Measurements from ENCODE around the gene CNEP1R1. TPM values are rescaled to one million over a fixed set of nuclear protein-coding genes. Genes with fewer than 3 reads are reported as not detected.
"Not testable (repeated sequence)": the region's sequence is repeated elsewhere in the genome, so short reads cannot be mapped to it uniquely, and the experiment has no call there.

The CNEP1R1 gene
- total RNA-seq, 1 donor = 38.5 TPM

- TF ChIP-seq, protein P1, sequence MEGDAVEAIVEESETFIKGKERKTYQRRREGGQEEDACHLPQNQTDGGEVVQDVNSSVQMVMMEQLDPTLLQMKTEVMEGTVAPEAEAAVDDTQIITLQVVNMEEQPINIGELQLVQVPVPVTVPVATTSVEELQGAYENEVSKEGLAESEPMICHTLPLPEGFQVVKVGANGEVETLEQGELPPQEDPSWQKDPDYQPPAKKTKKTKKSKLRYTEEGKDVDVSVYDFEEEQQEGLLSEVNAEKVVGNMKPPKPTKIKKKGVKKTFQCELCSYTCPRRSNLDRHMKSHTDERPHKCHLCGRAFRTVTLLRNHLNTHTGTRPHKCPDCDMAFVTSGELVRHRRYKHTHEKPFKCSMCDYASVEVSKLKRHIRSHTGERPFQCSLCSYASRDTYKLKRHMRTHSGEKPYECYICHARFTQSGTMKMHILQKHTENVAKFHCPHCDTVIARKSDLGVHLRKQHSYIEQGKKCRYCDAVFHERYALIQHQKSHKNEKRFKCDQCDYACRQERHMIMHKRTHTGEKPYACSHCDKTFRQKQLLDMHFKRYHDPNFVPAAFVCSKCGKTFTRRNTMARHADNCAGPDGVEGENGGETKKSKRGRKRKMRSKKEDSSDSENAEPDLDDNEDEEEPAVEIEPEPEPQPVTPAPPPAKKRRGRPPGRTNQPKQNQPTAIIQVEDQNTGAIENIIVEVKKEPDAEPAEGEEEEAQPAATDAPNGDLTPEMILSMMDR (IDR thresholded peaks at IDR 0.05; ENCODE audit: insufficient read depth, low read length) = no peak
- H3K4me3 ChIP-seq (ENCODE audit: low read depth, low read length) = no peak overlapping the region
- DNase-seq (ENCODE audit: low read depth) = no peak
These were observed 22.8 kb upstream of the CNEP1R1 start for GRCh38 chr16:50002190-50002589.

- no peak overlapping the region for H3K4me3 ChIP-seq (ENCODE audit: low read depth, low read length)
- DNase-seq (ENCODE audit: low read depth) = no peak
- TF ChIP-seq, protein P1 (IDR thresholded peaks at IDR 0.05; ENCODE audit: insufficient read depth, low read length) = no peak
These were observed 20.8 kb upstream of the CNEP1R1 start for GRCh38 chr16:50004239-50004638.

DNA sequence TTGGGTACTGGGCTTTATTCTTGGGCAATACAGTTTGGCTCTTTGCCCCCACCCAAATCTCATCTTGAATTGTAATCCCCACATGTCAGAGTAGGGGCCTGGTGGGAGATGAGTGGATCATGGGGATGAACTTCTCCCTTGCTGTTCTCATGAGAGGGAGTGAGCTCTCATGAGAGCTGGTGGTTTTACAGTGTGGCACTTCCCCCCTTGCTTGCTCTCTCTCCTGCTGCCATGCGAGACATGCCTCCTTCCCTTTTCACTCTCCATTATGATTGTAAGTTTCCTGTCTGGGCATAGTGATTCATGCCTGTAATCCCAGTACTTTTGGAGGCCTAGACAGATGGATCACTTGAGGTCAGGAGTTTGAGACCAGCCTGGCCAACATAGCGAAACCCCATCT is 18.1 kb upstream of the CNEP1R1 start:
- TF ChIP-seq, protein P1 (IDR thresholded peaks at IDR 0.05; ENCODE audit: insufficient read depth, low read length) = no peak
- DNase-seq (ENCODE audit: low read depth) = no peak
- no peak overlapping the region for H3K4me3 ChIP-seq (ENCODE audit: low read depth, low read length)

DNA sequence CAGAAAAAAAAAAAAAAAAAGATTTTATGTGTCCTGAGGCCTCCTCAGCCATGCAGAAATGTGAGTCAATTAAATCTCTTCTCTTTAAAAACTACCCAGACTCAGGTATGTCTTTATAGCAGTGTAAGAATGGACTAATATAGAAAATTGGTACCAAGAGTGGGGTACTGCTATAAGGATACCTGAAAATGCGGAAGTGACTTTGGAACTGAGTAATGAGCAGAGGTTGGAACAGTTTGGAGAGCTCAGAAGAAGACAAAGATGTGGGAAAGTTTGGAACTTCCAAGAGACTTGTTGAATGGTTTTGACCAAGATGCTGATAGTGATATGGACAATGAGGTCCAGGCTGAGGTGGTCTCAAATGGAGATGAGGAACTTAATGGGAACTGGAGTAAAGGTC is 17.3 kb upstream of the CNEP1R1 start:
- DNase-seq (ENCODE audit: low read depth) = no peak
- TF ChIP-seq, protein P1 (IDR thresholded peaks at IDR 0.05; ENCODE audit: insufficient read depth, low read length) = no peak
- H3K4me3 ChIP-seq (ENCODE audit: low read depth, low read length) = no peak overlapping the region

DNA sequence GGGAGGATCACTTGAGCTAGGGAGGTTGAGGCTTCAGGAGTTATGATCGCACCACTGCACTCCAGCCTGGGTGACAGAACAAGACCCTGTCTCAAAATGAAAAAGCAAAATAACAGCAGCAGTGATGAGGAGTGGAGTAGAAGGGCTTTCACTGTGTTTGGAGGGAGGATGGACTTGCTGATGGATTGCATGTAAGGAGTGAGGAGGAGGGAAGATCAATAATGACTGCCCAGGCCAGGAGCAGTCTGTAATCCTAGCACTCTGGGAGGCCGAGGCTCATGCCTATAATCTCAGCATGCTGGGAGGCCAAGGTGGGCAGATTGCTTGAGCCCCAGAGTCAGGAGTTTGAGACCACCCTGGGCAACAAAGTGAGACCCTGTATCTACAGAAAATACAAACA is 14.8 kb upstream of the CNEP1R1 start:
- H3K4me3 ChIP-seq (ENCODE audit: low read depth, low read length) = no peak overlapping the region
- DNase-seq (ENCODE audit: low read depth) = no peak
- TF ChIP-seq, protein P1 (IDR thresholded peaks at IDR 0.05; ENCODE audit: insufficient read depth, low read length) = no peak

- DNase-seq (ENCODE audit: low read depth) = no peak
- H3K4me3 ChIP-seq (ENCODE audit: low read depth, low read length) = no peak overlapping the region
- TF ChIP-seq, protein P1 (IDR thresholded peaks at IDR 0.05; ENCODE audit: insufficient read depth, low read length) = no peak
These were observed 13.3 kb upstream of the CNEP1R1 start for GRCh38 chr16:50011707-50012106.

GRCh38 chr16:50012182-50012581 is 12.8 kb upstream of the CNEP1R1 start:
- DNase-seq (ENCODE audit: low read depth) = no peak
- TF ChIP-seq, protein P1 (IDR thresholded peaks at IDR 0.05; ENCODE audit: insufficient read depth, low read length) = no peak
- no peak overlapping the region for H3K4me3 ChIP-seq (ENCODE audit: low read depth, low read length)

- not testable (repeated sequence) for H3K4me3 ChIP-seq (ENCODE audit: low read depth, low read length); DNase-seq (ENCODE audit: low read depth)
These were observed 10.8 kb upstream of the CNEP1R1 start for GRCh38 chr16:50014211-50014610.
